GM12891 (cell line): ENCODE data around the gene CD4.

ENCODE experiments used
- POLR2A ChIP-seq: IDR thresholded peaks from 2 replicates; pipeline ENCODE4 v1.6.1; 2011; ENCODE audit warnings: low read depth, low read length, control low read depth
- POLR2AphosphoS5 ChIP-seq: IDR thresholded peaks from 2 replicates; pipeline ENCODE4 v1.6.1; 2011; ENCODE audit warnings: low read depth, low read length, control low read depth
- TAF1 ChIP-seq: IDR thresholded peaks from 2 replicates; pipeline ENCODE4 v1.6.1; 2011; ENCODE audit warnings: low read depth, low read length, control low read depth

- TF ChIP-seq POLR2AphosphoS5 (no peak), POLR2A (no peak), TAF1 (no peak)
Measured at GRCh38 chr12:6824085-6824775, 34.9 kb downstream of the CD4 start.
